ENCODE data around the gene NKAPL. TPM values are rescaled to one million over a fixed set of nuclear protein-coding genes. Genes with fewer than 3 reads are reported as not detected.
A peak's percentile ranks its signal among the peaks of the same experiment; 100 is the strongest.

Gene NKAPL
- polyA plus RNA-seq, 4 donors = 0.45 to 1.1 (median 0.86) TPM

GRCh38 chr6:28218312-28219248 lies 40.5 kb upstream of the NKAPL start:
- Histone ChIP-seq H3K9me3 (ENCODE audit: control insufficient read depth in 2 of 2, insufficient read depth in 1 of 2, low read depth in 1 of 2, low read length in 1 of 2) (peaks cover 0 to 21% of the 10 kb centered on the region in 2 donors), H3K4me3 (ENCODE audit: low read depth in 1 of 3, low read length in 3 of 3) (peak overlapping the region; percentile 65 to 70 (median 67)), H3K27ac (ENCODE audit: low read depth in 1 of 3, low read length in 2 of 3) (peak overlapping the region in 2 of 3 donors; percentile 66 to 85), H3K27me3 (ENCODE audit: control insufficient read depth in 3 of 3, insufficient read depth in 3 of 3, low read length in 3 of 3) (peaks cover 0 to 48% (median 15%) of the 10 kb centered on the region in 3 donors), H3K4me1 (ENCODE audit: control insufficient read depth in 3 of 3, insufficient read depth in 2 of 3, low read depth in 1 of 3, low read length in 2 of 3) (no peaks in the 10 kb centered on the region), H3K36me3 (ENCODE audit: control insufficient read depth in 3 of 3, insufficient read depth in 2 of 3, low read depth in 1 of 3, low read length in 3 of 3) (no peaks in the 10 kb centered on the region)
- no peak for FAIRE-seq
- 10 to 11% (median 10%) methylated on average over 54 to 56 of the region's 56 CpGs for WGBS, 3 donors
- peak; percentile 70 to 84 for DNase-seq

GRCh38 chr6:28220257-28221133 lies 38.6 kb upstream of the NKAPL start:
- H3K4me3 ChIP-seq (ENCODE audit: low read depth in 1 of 3, low read length in 3 of 3) = no peak overlapping the region
- WGBS, 3 donors = 29 to 40% (median 35%) methylated on average over 6 of the region's 6 CpGs
- peaks cover 0 to 21% of the 10 kb centered on the region in 2 donors for H3K9me3 ChIP-seq (ENCODE audit: control insufficient read depth in 2 of 2, insufficient read depth in 1 of 2, low read depth in 1 of 2, low read length in 1 of 2)
- H3K27me3 ChIP-seq (ENCODE audit: control insufficient read depth in 3 of 3, insufficient read depth in 3 of 3, low read length in 3 of 3) = peaks cover 0 to 33% (median 14%) of the 10 kb centered on the region in 3 donors
- peaks cover 0 to 1% (median 0%) of the 10 kb centered on the region in 3 donors for H3K4me1 ChIP-seq (ENCODE audit: control insufficient read depth in 3 of 3, insufficient read depth in 2 of 3, low read depth in 1 of 3, low read length in 2 of 3)
- no peak for FAIRE-seq
- H3K27ac ChIP-seq (ENCODE audit: low read depth in 1 of 3, low read length in 2 of 3) = no peak overlapping the region
- H3K36me3 ChIP-seq (ENCODE audit: control insufficient read depth in 3 of 3, insufficient read depth in 2 of 3, low read depth in 1 of 3, low read length in 3 of 3) = no peaks in the 10 kb centered on the region
- no peak for DNase-seq

- H3K27ac ChIP-seq (ENCODE audit: low read depth in 1 of 3, low read length in 2 of 3) = no peak overlapping the region
- peaks cover 0 to 3% (median 0%) of the 10 kb centered on the region in 3 donors for H3K4me1 ChIP-seq (ENCODE audit: control insufficient read depth in 3 of 3, insufficient read depth in 2 of 3, low read depth in 1 of 3, low read length in 2 of 3)
- H3K27me3 ChIP-seq (ENCODE audit: control insufficient read depth in 3 of 3, insufficient read depth in 3 of 3, low read length in 3 of 3) = peaks cover 0 to 18% (median 6%) of the 10 kb centered on the region in 3 donors
- 51 to 55% (median 54%) methylated on average over 9 of the region's 9 CpGs for whole genome bisulfite sequencing, 3 donors
- no peaks in the 10 kb centered on the region for H3K9me3 ChIP-seq (ENCODE audit: control insufficient read depth in 2 of 2, insufficient read depth in 1 of 2, low read depth in 1 of 2, low read length in 1 of 2)
- peaks cover 2 to 7% (median 3%) of the 10 kb centered on the region in 3 donors for H3K36me3 ChIP-seq (ENCODE audit: control insufficient read depth in 3 of 3, insufficient read depth in 2 of 3, low read depth in 1 of 3, low read length in 3 of 3)
- DNase-seq (no peak), FAIRE-seq (no peak)
- peak overlapping the region in 2 of 3 donors; percentile 70 to 87 for H3K4me3 ChIP-seq (ENCODE audit: low read depth in 1 of 3, low read length in 3 of 3)
Observed at GRCh38 chr6:28224131-28225055, 34.7 kb upstream of the NKAPL start.

GRCh38 chr6:28225056-28225834 lies 33.9 kb upstream of the NKAPL start, which contains the start of gene ZSCAN9:
ZSCAN9 (plus strand) TSS chr6:28225275; CDS start chr6:28227085, 1,810 bp downstream.
- Histone ChIP-seq H3K27ac (ENCODE audit: low read depth in 1 of 3, low read length in 2 of 3) (peak within 1 kb of the TSS in 2 of 3 donors; percentile 64 to 76), H3K4me3 (ENCODE audit: low read depth in 1 of 3, low read length in 3 of 3) (peak within 1 kb of the TSS; percentile 70 to 87 (median 87)), H3K4me1 (ENCODE audit: control insufficient read depth in 3 of 3, insufficient read depth in 2 of 3, low read depth in 1 of 3, low read length in 2 of 3) (peaks cover 0 to 3% (median 0%) of the 10 kb centered on the region in 3 donors), H3K36me3 (ENCODE audit: control insufficient read depth in 3 of 3, insufficient read depth in 2 of 3, low read depth in 1 of 3, low read length in 3 of 3) (peaks cover 4 to 9% (median 5%) of the 10 kb centered on the region in 3 donors), H3K27me3 (ENCODE audit: control insufficient read depth in 3 of 3, insufficient read depth in 3 of 3, low read length in 3 of 3) (peaks cover 0 to 16% (median 2%) of the 10 kb centered on the region in 3 donors), H3K9me3 (ENCODE audit: control insufficient read depth in 2 of 2, insufficient read depth in 1 of 2, low read depth in 1 of 2, low read length in 1 of 2) (no peaks in the 10 kb centered on the region)
- WGBS, 3 donors = 0 to 1% (median 1%) methylated on average over 45 of the region's 45 CpGs
- FAIRE-seq (no peak), DNase-seq (peak; percentile 75 to 89)

- no peak for DNase-seq
- Histone ChIP-seq H3K4me1 (ENCODE audit: control insufficient read depth in 3 of 3, insufficient read depth in 2 of 3, low read depth in 1 of 3, low read length in 2 of 3) (peaks cover 0 to 3% (median 0%) of the 10 kb centered on the region in 3 donors), H3K36me3 (ENCODE audit: control insufficient read depth in 3 of 3, insufficient read depth in 2 of 3, low read depth in 1 of 3, low read length in 3 of 3) (peaks cover 5 to 12% (median 7%) of the 10 kb centered on the region in 3 donors), H3K4me3 (ENCODE audit: low read depth in 1 of 3, low read length in 3 of 3) (no peak overlapping the region), H3K27me3 (ENCODE audit: control insufficient read depth in 3 of 3, insufficient read depth in 3 of 3, low read length in 3 of 3) (peaks cover 0 to 7% (median under 1%) of the 10 kb centered on the region in 3 donors), H3K27ac (ENCODE audit: low read depth in 1 of 3, low read length in 2 of 3) (no peak overlapping the region), H3K9me3 (ENCODE audit: control insufficient read depth in 2 of 2, insufficient read depth in 1 of 2, low read depth in 1 of 2, low read length in 1 of 2) (no peaks in the 10 kb centered on the region)
- FAIRE-seq = no peak
- WGBS, 3 donors = 92 to 99% (median 98%) methylated on average over 2 of the region's 2 CpGs
Observed at GRCh38 chr6:28226460-28226859, 32.6 kb upstream of the NKAPL start.

- H3K9me3 ChIP-seq (ENCODE audit: control insufficient read depth in 2 of 2, insufficient read depth in 1 of 2, low read depth in 1 of 2, low read length in 1 of 2) = no peaks in the 10 kb centered on the region
- peaks cover 5 to 20% (median 7%) of the 10 kb centered on the region in 3 donors for H3K36me3 ChIP-seq (ENCODE audit: control insufficient read depth in 3 of 3, insufficient read depth in 2 of 3, low read depth in 1 of 3, low read length in 3 of 3)
- FAIRE-seq (no peak), DNase-seq (no peak)
- no peaks in the 10 kb centered on the region for H3K27me3 ChIP-seq (ENCODE audit: control insufficient read depth in 3 of 3, insufficient read depth in 3 of 3, low read length in 3 of 3)
- no peaks in the 10 kb centered on the region for H3K4me1 ChIP-seq (ENCODE audit: control insufficient read depth in 3 of 3, insufficient read depth in 2 of 3, low read depth in 1 of 3, low read length in 2 of 3)
- no peak overlapping the region for H3K27ac ChIP-seq (ENCODE audit: low read depth in 1 of 3, low read length in 2 of 3)
- no peak overlapping the region for H3K4me3 ChIP-seq (ENCODE audit: low read depth in 1 of 3, low read length in 3 of 3)
- 94 to 97% (median 96%) methylated on average over 11 of the region's 11 CpGs for WGBS, 3 donors
Observed at GRCh38 chr6:28232785-28233184, 26.3 kb upstream of the NKAPL start.

GRCh38 chr6:28235912-28236452 lies 23.1 kb upstream of the NKAPL start:
- DNase-seq (no peak), FAIRE-seq (no peak)
- Histone ChIP-seq H3K36me3 (ENCODE audit: control insufficient read depth in 3 of 3, insufficient read depth in 2 of 3, low read depth in 1 of 3, low read length in 3 of 3) (peaks cover 0 to 15% (median 0%) of the 10 kb centered on the region in 3 donors), H3K9me3 (ENCODE audit: control insufficient read depth in 2 of 2, insufficient read depth in 1 of 2, low read depth in 1 of 2, low read length in 1 of 2) (no peaks in the 10 kb centered on the region), H3K4me1 (ENCODE audit: control insufficient read depth in 3 of 3, insufficient read depth in 2 of 3, low read depth in 1 of 3, low read length in 2 of 3) (no peaks in the 10 kb centered on the region), H3K4me3 (ENCODE audit: low read depth in 1 of 3, low read length in 3 of 3) (no peak overlapping the region), H3K27me3 (ENCODE audit: control insufficient read depth in 3 of 3, insufficient read depth in 3 of 3, low read length in 3 of 3) (no peaks in the 10 kb centered on the region), H3K27ac (ENCODE audit: low read depth in 1 of 3, low read length in 2 of 3) (no peak overlapping the region)
- WGBS, 3 donors = 90 to 96% (median 92%) methylated on average over 3 of the region's 3 CpGs

Data from small intestine (tissue), 7 donors.